Muscle layer of duodenum (tissue), 2 donors: ENCODE data around the gene ELL3.
"Not testable (repeated sequence)": the region's sequence is repeated elsewhere in the genome, so short reads cannot be mapped to it uniquely, and the experiment has no call there.

Experiments
- H3K27ac ChIP-seq: one replicate; pipeline ENCODE4 v1.7.0; 2013; ENCODE audit warnings: mild to moderate bottlenecking, low read length
- H3K27me3 ChIP-seq: one replicate; pipeline ENCODE4 v1.7.0; 2013; ENCODE audit warnings: low read depth, mild to moderate bottlenecking, control low read depth, low read length
- H3K36me3 ChIP-seq, 2 donors: one replicate each; pipeline ENCODE4 v1.7.0; 2013; ENCODE audit warnings: low read length in 2 of 2, control low read depth in 1 of 2, mild to moderate bottlenecking in 1 of 2; ENCODE audit not compliant: insufficient read depth in 2 of 2, control insufficient read depth in 1 of 2
- H3K4me1 ChIP-seq, 2 donors: one replicate each; pipeline ENCODE4 v1.7.0; 2013; ENCODE audit warnings: low read length in 2 of 2, mild to moderate bottlenecking in 2 of 2, control low read depth in 1 of 2, moderate library complexity in 1 of 2; ENCODE audit not compliant: insufficient read depth in 2 of 2, control insufficient read depth in 1 of 2
- H3K4me3 ChIP-seq, 2 donors: one replicate each; pipeline ENCODE4 v1.7.0; 2013; ENCODE audit warnings: low read length in 2 of 2, low read depth in 1 of 2, mild to moderate bottlenecking in 1 of 2
- H3K9me3 ChIP-seq, 2 donors: one replicate each; pipeline ENCODE4 v1.7.0; 2013; ENCODE audit warnings: low read length in 2 of 2, control low read depth in 1 of 2, mild to moderate bottlenecking in 1 of 2; ENCODE audit not compliant: control insufficient read depth in 1 of 2
- donor health status: healthy.

Gene ELL3, protein sequence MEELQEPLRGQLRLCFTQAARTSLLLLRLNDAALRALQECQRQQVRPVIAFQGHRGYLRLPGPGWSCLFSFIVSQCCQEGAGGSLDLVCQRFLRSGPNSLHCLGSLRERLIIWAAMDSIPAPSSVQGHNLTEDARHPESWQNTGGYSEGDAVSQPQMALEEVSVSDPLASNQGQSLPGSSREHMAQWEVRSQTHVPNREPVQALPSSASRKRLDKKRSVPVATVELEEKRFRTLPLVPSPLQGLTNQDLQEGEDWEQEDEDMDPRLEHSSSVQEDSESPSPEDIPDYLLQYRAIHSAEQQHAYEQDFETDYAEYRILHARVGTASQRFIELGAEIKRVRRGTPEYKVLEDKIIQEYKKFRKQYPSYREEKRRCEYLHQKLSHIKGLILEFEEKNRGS

DNA sequence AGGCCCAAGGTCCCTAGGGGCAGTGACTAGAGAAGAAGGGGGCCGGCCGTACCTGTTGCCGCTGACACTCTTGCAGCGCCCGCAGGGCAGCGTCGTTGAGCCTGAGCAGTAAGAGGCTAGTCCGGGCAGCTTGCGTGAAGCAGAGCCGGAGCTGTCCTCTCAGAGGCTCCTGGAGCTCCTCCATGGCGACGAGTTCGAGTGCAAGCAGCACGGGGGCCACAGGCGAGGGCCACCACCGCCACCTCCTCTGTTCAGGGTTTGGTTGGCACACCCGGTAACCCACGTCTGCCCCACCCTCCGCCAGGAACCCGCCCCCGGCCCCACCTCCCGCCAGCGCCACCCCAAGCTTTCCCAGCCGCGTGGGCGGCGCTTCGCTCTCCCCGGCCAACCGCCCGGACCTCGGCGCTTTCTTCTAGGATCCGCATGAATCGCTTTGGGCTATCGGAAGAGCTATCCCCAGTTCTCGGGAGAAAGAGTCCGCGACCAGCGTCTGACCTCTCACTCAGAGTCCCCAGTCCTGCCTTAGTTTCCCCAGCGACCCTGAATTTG, at the start of gene ELL3:
Gene ELL3 (minus strand): TSS at position 249 of the 549 bp plus-strand sequence. CDS start 65 bp downstream, at position 184.
- Histone ChIP-seq H3K27me3 (no peaks in the 10 kb centered on the region), H3K4me3 (peak within 1 kb of the TSS; percentile 84 to 85), H3K36me3 (peaks cover 14 to 15% of the 10 kb centered on the region in 2 donors), H3K9me3 (no peaks in the 10 kb centered on the region), H3K27ac (peak within 1 kb of the TSS; percentile 84), H3K4me1 (peaks cover 0 to 6% of the 10 kb centered on the region in 2 donors)

- H3K4me1 ChIP-seq = peaks cover 5 to 26% of the 10 kb centered on the region in 2 donors
- no peaks in the 10 kb centered on the region for H3K27me3 ChIP-seq
- peak overlapping the region in 1 of 2 donors; percentile 55 for H3K4me3 ChIP-seq
- H3K9me3 ChIP-seq = no peaks in the 10 kb centered on the region
- peaks cover 0 to 3% of the 10 kb centered on the region in 2 donors for H3K36me3 ChIP-seq
- H3K27ac ChIP-seq = no peak overlapping the region
These were observed 49.3 kb upstream of the ELL3 start for GRCh38 chr15:43826029-43826507.

- not testable (repeated sequence) for H3K36me3 ChIP-seq, H3K27ac ChIP-seq, H3K4me3 ChIP-seq, H3K9me3 ChIP-seq, H3K27me3 ChIP-seq
- peaks cover 5 to 26% of the 10 kb centered on the region in 2 donors for H3K4me1 ChIP-seq
These were observed 48.5 kb upstream of the ELL3 start for GRCh38 chr15:43825305-43825704.

- H3K4me1 ChIP-seq = peaks cover 5 to 26% of the 10 kb centered on the region in 2 donors
- peak within 1 kb of the TSS; percentile 70 to 97 for H3K4me3 ChIP-seq
- H3K9me3 ChIP-seq = no peaks in the 10 kb centered on the region
- H3K36me3 ChIP-seq = peaks cover 0 to 3% of the 10 kb centered on the region in 2 donors
- H3K27me3 ChIP-seq = no peaks in the 10 kb centered on the region
- peak within 1 kb of the TSS; percentile 97 for H3K27ac ChIP-seq
These were observed 47.8 kb upstream of the ELL3 start, which contains the start of gene MFAP1 for GRCh38 chr15:43824302-43825246. TSS of gene MFAP1 (minus strand) at chr15:43824690. CDS start at chr15:43824569, 121 bp downstream.

- H3K27me3 ChIP-seq = no peaks in the 10 kb centered on the region
- H3K27ac ChIP-seq = no peak overlapping the region
- peaks cover 5 to 26% of the 10 kb centered on the region in 2 donors for H3K4me1 ChIP-seq
- H3K9me3 ChIP-seq = no peaks in the 10 kb centered on the region
- H3K36me3 ChIP-seq = peaks cover 10% of the 10 kb centered on the region in 2 donors
- H3K4me3 ChIP-seq = peak overlapping the region; percentile 14 to 23
These were observed 44.7 kb upstream of the ELL3 start for GRCh38 chr15:43821505-43821904.

GRCh38 chr15:43815064-43815463, 38.3 kb upstream of the ELL3 start:
- H3K36me3 ChIP-seq = peaks cover 41 to 58% of the 10 kb centered on the region in 2 donors

DNA sequence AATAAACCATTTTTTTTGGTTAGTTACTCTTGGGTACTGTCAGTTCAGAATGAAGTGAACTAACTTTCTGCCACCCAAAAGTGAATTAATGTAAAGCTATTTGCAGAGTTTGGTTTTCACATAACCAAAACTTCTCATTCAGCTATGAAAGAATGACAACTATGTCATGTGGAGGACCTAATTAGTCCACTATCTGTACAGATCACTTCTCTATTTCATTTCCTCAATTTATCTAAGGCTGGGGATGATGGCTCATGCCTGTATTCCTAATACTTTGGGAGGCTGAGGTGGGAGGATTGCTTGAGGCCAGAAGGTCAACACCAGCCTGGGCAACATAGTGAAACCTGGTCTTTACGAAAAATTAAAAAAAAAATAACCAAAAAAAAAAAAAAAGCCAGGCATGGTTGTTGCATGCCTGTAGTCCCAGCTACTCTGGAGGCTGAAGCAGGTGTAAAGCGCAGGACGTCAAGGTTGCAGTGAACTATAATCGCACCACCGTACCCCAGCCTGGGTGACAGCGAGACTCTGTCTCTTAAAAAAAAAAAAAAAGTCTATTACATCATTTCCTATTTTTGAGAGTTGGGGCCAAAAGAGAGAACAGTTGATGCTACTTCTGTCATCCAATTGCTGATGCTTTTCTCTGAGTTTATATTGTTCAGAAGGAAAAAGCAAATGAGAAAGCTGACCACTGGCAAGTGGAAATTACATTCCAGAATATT, 32.4 kb upstream of the ELL3 start:
- Histone ChIP-seq H3K9me3 (no peaks in the 10 kb centered on the region), H3K4me3 (no peak overlapping the region), H3K4me1 (no peaks in the 10 kb centered on the region), H3K27me3 (no peaks in the 10 kb centered on the region), H3K27ac (no peak overlapping the region), H3K36me3 (peaks cover 66 to 94% of the 10 kb centered on the region in 2 donors)

More at GRCh38 chr15:43815064-43815463, 38.3 kb upstream of the ELL3 start:
- not testable (repeated sequence) for H3K27me3 ChIP-seq, H3K4me3 ChIP-seq, H3K4me1 ChIP-seq, H3K27ac ChIP-seq, H3K9me3 ChIP-seq

DNA sequence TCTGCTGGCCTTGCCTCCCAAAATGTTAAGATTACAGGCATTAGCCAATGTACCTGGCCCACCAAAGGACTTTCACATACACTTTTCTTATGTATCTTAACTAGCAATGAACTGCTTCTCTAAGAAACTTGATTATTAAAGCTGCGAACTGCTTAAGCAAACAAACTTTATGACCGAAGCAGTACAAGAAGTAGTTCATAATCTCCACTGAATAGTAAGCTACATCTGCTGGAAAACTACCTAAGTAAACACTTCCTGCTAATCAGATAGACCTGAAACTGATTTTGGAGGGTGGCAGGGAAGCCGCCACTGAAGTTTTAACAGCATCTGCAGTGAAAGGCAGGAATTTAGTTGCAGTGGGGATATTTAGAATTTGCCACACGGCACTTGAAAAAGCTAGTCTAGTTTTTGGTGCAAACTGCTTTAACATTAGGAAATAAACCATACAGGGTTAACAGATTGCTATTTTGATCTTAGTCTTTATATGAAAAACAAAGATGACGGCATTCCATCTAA, 31.7 kb upstream of the ELL3 start:
- H3K4me3 ChIP-seq = no peak overlapping the region
- peaks cover 61 to 93% of the 10 kb centered on the region in 2 donors for H3K36me3 ChIP-seq
- H3K27ac ChIP-seq = no peak overlapping the region
- H3K9me3 ChIP-seq = no peaks in the 10 kb centered on the region
- no peaks in the 10 kb centered on the region for H3K4me1 ChIP-seq
- H3K27me3 ChIP-seq = no peaks in the 10 kb centered on the region

- H3K27me3 ChIP-seq, H3K9me3 ChIP-seq, H3K27ac ChIP-seq, H3K4me3 ChIP-seq: not testable (repeated sequence)
- Histone ChIP-seq H3K36me3 (peaks cover 36 to 58% of the 10 kb centered on the region in 2 donors), H3K4me1 (peaks cover 15 to 20% of the 10 kb centered on the region in 2 donors)
These were observed 25.9 kb upstream of the ELL3 start for GRCh38 chr15:43802676-43803075.
